ENCODE results near the gene CYP3A5.

CYP3A5 gene

DNA sequence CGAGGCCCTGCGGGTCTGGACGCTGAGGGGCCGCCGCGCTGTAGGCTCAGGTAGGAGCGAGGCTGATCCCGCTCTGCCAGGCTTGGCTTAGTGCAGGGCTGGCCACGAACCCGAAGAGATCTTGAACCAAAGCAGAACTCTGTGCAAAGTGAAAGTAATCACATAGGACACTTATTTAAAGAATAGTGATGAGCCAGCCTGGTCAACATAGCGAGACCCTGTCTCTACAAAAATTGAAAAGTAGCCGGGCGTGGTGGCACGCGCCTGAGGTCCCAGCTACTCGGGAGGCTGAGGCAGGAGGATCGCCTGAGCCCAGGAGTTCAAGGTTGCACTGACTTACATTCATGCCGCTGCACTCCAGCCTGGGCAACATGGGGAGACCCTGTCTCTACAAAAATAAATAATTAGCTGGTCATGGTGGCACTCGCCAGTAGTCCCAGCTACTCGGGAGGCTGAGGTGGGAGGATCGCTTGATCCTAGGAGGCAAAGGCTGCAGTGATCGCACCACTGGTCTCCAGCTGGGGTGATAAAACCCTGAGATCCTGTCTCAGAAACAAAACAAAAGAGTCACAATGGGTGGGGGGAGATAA lies 62.5 kb downstream of the CYP3A5 start:
- FAIRE-seq (no peak), DNase-seq (ENCODE audit: insufficient read length, low spot score) (no peak)

DNA sequence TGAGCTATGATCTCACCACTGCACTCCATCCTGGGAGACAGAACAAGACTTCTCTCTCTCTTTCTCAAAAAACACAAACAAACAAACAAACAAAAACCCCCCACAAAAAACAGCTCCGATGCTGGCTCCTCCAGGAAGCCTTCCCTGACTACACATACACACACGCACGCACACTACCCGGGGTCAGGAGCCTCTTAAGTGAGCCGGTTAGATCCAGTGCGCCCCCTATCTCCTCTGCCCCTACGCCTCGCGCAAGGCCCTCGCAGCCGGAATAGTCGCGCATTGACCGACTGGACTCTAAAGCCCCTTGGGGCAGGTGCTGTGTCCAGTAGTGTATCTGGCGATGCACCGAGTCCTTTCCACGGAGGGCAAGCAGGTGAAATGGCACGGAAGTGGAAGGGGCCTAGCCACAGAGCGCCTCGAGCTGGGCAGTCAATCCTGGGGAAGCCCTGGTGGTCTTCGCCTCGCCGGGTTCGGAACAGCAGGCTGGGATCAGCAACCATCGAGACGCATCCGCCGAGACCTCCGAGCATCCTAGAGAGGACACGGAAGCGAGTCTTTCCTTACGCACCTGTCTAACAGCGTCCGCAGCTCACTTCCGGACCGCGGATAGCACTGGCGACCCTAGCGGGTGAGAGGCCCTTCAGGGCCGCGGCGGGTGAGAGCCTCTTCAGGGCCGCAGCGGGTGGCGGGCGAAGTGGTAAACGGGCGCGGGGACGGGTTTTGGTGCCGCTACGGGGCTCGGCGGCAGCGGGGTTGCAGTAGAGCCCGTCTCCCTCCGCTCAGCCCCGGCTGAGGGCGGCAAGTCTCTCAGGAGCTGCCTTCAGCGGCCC lies 63.2 kb downstream of the CYP3A5 start, which contains the start of gene ZSCAN25:
Gene ZSCAN25, plus strand, starts transcription at position 588 of the 833 bp plus-strand sequence. CDS start 2,661 bp downstream, outside the sequence.
- FAIRE-seq (peak; percentile 97), DNase-seq (ENCODE audit: insufficient read length, low spot score) (peak; percentile 94)

DNA sequence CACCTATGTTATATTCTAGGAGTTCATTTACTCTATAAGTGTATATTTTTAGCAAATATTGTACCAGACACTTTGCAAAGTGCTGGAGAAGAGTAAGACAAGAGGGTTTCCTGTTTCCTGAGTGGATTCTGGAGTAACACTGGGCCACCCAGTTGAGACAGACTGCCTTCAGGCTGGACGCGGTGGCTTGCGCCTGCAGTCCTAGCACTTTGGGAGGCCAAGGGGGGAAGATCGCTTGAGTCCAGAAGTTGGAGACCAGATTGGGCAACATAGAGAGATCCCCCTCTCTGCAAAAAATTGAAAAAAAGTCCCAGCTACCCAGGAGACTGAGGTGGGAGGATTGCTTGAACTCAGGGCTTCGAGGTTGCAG lies 63.8 kb downstream of the CYP3A5 start:
- no peak for DNase-seq (ENCODE audit: insufficient read length, low spot score)

DNA sequence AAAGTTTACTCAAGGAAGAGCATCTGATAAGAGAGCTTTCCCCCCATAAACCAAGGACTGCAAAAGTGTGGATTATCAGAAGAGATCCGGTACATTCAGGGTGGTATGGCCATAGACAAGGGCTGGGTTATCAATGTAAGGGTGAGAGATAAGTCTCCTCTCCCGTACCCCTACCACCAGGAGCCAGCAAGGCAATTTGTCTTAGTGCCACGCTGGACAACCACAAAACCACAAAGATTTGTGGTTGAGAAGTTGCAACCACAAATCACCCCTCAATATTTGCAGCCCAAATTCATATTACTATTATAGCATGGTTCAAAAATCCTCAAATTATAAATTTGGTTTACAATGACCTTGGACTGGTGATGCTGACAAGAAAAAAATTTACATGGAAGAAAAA lies 65.3 kb downstream of the CYP3A5 start:
- no peak for DNase-seq (ENCODE audit: insufficient read length, low spot score)
- no peak for FAIRE-seq

More for the DNA sequence above, 63.8 kb downstream of the CYP3A5 start:
- FAIRE-seq = no peak

DNA sequence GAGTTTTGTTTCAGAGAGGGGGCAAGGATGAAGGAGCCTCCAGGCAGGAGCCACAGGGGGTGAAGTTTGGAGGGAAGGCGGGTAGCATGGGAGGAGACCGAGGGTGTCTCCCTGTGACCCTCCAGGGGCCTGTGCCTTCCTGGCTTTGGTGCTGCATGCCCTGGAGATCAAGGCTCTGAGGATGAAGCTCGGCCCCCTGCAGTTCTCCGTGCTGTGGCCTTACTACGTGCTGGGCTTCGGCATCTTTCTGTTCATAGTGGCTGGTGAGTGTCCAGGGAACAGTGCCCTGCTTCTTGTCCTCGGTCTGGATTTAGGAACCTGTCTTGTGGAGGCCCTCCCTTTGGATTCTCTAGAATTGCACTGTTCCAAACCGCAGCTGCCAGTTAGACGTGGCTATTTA lies 72.2 kb downstream of the CYP3A5 start:
- DNase-seq (ENCODE audit: insufficient read length, low spot score) (no peak), FAIRE-seq (no peak)

DNA sequence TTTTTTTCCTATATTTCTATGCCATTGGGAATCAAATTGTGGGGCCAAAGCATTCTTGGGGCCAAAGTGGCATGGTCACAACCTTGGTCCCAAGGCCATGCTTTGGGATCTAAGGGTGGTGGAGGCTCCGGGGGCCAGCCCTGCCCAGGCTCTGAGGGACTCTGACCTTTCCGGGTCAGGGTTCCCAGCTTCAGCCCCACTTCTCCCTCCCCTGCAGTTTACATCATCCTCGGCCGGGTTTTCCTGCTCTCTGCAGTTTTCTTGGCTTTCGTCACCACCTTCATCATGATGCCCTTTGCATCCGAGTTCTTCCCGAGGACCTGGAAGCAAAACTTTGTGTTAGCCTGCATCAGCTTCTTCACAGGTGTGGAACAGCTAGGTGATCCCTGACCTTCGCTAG lies 73.3 kb downstream of the CYP3A5 start:
- no peak for DNase-seq (ENCODE audit: insufficient read length, low spot score)
- FAIRE-seq = no peak

DNA sequence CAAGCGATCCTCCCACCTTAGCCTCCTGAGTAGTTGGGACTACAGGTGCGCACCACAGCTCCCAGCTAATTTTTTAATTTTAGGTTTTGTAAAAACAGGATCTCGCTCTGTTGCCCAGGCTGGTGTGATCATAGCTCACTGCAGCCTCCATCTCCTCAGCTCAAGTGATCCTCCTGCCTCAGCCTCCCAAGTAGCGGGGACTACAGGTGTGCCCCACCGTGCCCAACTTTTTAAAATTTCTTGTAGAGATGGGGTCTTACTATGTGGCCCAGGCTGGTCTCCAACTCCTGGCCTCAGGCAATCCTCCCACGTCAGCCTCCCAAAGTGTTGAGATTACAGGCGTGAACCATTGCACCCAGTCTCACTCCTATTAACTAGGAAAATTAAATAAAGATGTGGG lies 74.3 kb downstream of the CYP3A5 start:
- DNase-seq (ENCODE audit: insufficient read length, low spot score) = no peak
- no peak for FAIRE-seq

DNA sequence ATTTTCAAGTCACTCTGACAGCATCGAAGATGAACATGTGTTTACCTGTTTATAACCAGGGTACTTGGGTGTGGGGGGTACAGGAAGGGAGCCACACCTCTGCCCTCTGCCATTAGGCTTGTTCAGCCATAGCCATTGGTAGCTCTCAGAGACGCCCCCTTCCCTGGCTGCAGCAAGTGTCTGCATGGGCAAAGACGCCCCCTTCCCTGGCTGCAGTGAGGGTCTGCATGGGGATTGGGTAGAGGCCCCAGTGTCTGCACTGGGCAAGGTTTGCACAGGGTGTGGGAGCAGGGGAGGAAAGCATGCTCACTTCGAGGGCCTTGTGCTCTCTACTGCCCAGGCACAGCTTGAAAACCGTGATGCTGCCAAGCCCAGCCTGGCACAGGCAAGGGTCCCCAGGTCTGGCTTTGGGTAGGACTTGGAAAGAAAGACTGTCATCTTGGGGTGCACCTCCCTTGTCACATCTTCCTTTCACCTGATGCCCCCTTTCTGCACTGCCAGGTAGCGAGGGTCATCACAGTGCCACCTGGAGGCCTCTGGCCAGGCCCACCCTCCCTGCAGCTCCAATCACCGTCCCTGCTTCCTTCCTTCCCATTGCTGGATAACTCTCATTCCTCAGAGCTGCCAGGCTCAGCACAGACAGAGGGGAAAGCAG lies 78.0 kb downstream of the CYP3A5 start:
- FAIRE-seq (no peak), DNase-seq (ENCODE audit: insufficient read length, low spot score) (no peak)

DNA sequence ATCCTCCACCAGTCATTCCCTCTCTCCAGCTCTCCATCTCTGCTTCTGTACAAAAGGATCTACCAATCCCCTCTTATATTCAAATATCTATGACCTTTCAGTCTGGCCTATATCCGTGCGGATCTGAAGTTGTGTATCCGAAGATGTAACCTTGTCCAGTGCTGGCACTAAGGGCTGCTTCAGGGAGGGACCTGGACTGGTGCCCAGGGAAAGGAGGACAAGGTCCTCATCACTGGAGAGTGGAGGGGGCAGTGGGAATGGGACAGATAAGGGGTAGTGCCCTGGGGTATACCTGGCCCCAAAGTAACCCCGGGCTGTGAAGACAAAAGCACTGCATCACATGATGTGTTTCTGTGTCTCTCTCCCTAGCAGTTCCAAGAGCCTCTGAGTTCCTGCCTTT lies 80.0 kb downstream of the CYP3A5 start:
- FAIRE-seq (no peak), DNase-seq (ENCODE audit: insufficient read length, low spot score) (no peak)

All from GM19239 (cell line).